ENCODE results near the gene EMP3.
A peak's percentile ranks its signal among the peaks of the same experiment; 100 is the strongest.

Gene EMP3, protein sequence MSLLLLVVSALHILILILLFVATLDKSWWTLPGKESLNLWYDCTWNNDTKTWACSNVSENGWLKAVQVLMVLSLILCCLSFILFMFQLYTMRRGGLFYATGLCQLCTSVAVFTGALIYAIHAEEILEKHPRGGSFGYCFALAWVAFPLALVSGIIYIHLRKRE

DNA sequence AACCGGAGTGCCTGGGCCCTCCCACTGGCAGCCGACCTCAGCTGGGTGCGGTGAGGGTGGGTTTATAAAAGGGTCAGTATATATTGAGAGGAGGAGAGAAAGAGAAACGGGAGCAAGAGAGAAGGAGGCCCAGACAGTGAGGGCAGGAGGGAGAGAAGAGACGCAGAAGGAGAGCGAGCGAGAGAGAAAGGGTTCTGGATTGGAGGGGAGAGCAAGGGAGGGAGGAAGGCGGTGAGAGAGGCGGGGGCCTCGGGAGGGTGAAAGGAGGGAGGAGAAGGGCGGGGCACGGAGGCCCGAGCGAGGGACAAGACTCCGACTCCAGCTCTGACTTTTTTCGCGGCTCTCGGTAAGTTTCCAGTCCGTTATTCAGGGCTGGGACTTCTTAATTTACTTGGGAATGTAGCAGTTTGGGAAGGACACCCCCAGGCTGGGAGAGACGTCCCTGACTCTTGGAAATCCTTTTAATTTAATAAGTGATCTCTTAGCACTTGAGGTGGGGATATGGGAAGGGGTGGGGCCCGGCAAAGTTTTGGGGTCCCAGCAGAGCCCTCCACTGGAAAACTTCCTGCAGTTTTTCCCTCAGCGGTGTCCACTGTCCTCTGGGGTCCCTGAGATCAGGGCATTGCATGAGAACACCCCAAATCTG is at the start of gene EMP3:
TSS of gene EMP3 (plus strand) at position 288 of the 646 bp plus-strand sequence. CDS start 1,293 bp downstream, outside the sequence.
- TF ChIP-seq, protein P1, sequence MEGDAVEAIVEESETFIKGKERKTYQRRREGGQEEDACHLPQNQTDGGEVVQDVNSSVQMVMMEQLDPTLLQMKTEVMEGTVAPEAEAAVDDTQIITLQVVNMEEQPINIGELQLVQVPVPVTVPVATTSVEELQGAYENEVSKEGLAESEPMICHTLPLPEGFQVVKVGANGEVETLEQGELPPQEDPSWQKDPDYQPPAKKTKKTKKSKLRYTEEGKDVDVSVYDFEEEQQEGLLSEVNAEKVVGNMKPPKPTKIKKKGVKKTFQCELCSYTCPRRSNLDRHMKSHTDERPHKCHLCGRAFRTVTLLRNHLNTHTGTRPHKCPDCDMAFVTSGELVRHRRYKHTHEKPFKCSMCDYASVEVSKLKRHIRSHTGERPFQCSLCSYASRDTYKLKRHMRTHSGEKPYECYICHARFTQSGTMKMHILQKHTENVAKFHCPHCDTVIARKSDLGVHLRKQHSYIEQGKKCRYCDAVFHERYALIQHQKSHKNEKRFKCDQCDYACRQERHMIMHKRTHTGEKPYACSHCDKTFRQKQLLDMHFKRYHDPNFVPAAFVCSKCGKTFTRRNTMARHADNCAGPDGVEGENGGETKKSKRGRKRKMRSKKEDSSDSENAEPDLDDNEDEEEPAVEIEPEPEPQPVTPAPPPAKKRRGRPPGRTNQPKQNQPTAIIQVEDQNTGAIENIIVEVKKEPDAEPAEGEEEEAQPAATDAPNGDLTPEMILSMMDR (IDR thresholded peaks at IDR 0.05; ENCODE audit: borderline replicate concordance, control extremely low read depth, extremely low read depth, insufficient read depth, missing control alignments), result no peak
- peak; percentile 79 for DNase-seq (ENCODE audit: low spot score)
- in situ Hi-C loops (cut with MboI; ENCODE audit: low sequenced_read_pairs, unreplicated experiment), result no loop called here

DNA sequence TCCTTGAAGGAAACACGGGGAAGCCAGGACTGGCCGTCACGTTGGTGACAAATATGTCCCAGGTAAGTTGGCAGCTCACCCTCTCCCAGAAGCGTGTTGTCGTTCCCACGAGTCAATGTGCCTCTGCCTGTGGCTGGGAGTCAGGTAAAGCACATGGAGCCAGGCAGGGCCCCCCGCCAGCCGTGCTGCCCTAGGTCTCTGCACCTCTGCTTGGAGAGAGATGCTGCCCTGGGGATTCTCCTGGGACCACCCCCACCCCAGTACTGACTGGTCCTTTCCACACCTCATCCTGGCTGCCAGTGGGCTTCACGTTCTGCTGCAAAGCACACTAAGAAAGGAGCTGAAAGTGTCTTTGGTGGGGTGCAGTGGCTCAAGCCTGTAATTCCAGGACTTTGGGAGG is 45.6 kb upstream of the EMP3 start:
- TF ChIP-seq, protein P1 (IDR thresholded peaks at IDR 0.05; ENCODE audit: borderline replicate concordance, control extremely low read depth, extremely low read depth, insufficient read depth, missing control alignments), result no peak
- DNase-seq (ENCODE audit: low spot score), result no peak
- in situ Hi-C loops (cut with MboI; ENCODE audit: low sequenced_read_pairs, unreplicated experiment), result no loop called here

- TF ChIP-seq, protein P1 (IDR thresholded peaks at IDR 0.05; ENCODE audit: borderline replicate concordance, control extremely low read depth, extremely low read depth, insufficient read depth, missing control alignments), result no peak
- in situ Hi-C loops (cut with MboI; ENCODE audit: low sequenced_read_pairs, unreplicated experiment), result no loop called here
- DNase-seq (ENCODE audit: low spot score), result no peak
These were observed 41.4 kb upstream of the EMP3 start for GRCh38 chr19:48283908-48284307.

DNA sequence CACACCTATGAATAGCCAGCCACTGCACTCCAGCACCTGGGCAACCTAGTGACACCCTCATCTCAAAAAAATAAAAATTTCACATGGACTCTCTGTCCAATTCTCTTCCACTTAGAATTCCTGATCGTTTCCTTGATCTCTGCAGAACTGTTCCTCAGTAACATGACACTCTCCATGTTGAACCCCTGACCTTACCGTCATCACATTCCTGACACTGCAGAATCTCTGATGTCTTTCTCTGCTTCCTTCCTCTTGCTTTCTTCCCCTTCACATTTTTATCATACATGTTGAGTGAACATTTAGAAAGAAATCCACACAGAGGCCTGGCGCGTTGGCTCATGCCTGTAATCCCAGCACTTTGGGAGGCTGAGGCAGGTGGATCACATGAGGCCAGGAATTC is 40.5 kb upstream of the EMP3 start:
- TF ChIP-seq, protein P1 (IDR thresholded peaks at IDR 0.05; ENCODE audit: borderline replicate concordance, control extremely low read depth, extremely low read depth, insufficient read depth, missing control alignments), result no peak
- no peak for DNase-seq (ENCODE audit: low spot score)
- in situ Hi-C loops (cut with MboI; ENCODE audit: low sequenced_read_pairs, unreplicated experiment), result no loop called here

GRCh38 chr19:48287748-48288147 is 37.6 kb upstream of the EMP3 start:
- no peak for DNase-seq (ENCODE audit: low spot score)
- TF ChIP-seq, protein P1 (IDR thresholded peaks at IDR 0.05; ENCODE audit: borderline replicate concordance, control extremely low read depth, extremely low read depth, insufficient read depth, missing control alignments), result no peak
- in situ Hi-C loops (cut with MboI; ENCODE audit: low sequenced_read_pairs, unreplicated experiment), result no loop called here

- TF ChIP-seq, protein P1 (IDR thresholded peaks at IDR 0.05; ENCODE audit: borderline replicate concordance, control extremely low read depth, extremely low read depth, insufficient read depth, missing control alignments), result no peak
- in situ Hi-C loops (cut with MboI; ENCODE audit: low sequenced_read_pairs, unreplicated experiment), result no loop called here
- DNase-seq (ENCODE audit: low spot score), result no peak
These were observed 35.0 kb upstream of the EMP3 start for GRCh38 chr19:48290401-48290770.
